PFSK-1 (cell line): ENCODE measurements around the gene CHST3.

Experiments used
- FOXP2 ChIP-seq: optimal IDR thresholded peaks from 2 replicates; pipeline ENCODE3; 2011; ENCODE audit warnings: borderline replicate concordance, control low read depth, inconsistent platforms; ENCODE audit not compliant: insufficient read depth; ENCODE audit errors: extremely low read length, extremely low read depth
- POLR2AphosphoS5 ChIP-seq: IDR thresholded peaks from 2 replicates; pipeline ENCODE4 v1.6.1; 2012; ENCODE audit warnings: low read depth, mild to moderate bottlenecking, control low read depth, low read length, moderate library complexity
- REST ChIP-seq, 2 experiments: IDR thresholded peaks; 2 replicates each; pipeline versions ENCODE4 v1.6.1 to v1.8.0; 2011 to 2012; ENCODE audit warnings: low read depth in 2 of 2, low read length in 2 of 2, control low read depth in 1 of 2, inconsistent platforms in 1 of 2, mild to moderate bottlenecking in 1 of 2, moderate library complexity in 1 of 2; ENCODE audit not compliant: insufficient read depth in 1 of 2
- SIN3A ChIP-seq: IDR thresholded peaks from 2 replicates; pipeline ENCODE4 v1.6.1; 2012; ENCODE audit warnings: mild to moderate bottlenecking, low read length, moderate library complexity, borderline replicate concordance; ENCODE audit not compliant: insufficient read depth
- TAF1 ChIP-seq: IDR thresholded peaks from 2 replicates; pipeline ENCODE4 v1.6.1; 2012; ENCODE audit warnings: low read length, control low read depth, borderline replicate concordance; ENCODE audit not compliant: insufficient read depth

The CHST3 gene

GRCh38 chr10:71927776-71928592 lies 36.2 kb upstream of the CHST3 start:
- TF ChIP-seq REST (IDR thresholded peaks at IDR 0.05; ENCODE audit: insufficient read depth in 1 of 2, low read depth in 2 of 2, low read length in 2 of 2) = no peak
- no peak for TF ChIP-seq TAF1
- no peak for TF ChIP-seq FOXP2
- no peak for TF ChIP-seq POLR2AphosphoS5
- no peak for TF ChIP-seq SIN3A

DNA sequence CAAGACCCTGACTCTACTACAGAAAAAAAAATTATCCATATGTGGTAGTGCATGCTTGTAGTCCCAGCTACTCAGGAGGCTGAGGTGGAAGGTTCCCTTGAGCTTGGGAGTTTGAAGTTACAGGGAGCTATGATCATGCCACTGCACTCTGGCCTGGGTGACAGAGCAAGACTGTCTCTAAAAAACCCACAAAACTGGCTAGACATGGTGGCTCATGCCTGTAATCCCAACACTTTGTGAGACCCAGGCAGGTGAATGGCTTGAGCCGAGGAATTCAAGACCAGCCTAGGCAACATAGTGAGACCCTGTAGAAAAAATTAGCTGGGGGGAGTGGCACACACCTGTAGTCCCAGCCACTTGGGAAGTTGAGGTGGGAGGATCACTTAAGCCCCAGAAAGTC lies 32.9 kb upstream of the CHST3 start:
- TF ChIP-seq POLR2AphosphoS5 = no peak
- TF ChIP-seq TAF1 = no peak
- TF ChIP-seq SIN3A = no peak
- no peak for TF ChIP-seq FOXP2
- no peak for TF ChIP-seq REST (IDR thresholded peaks at IDR 0.05; ENCODE audit: insufficient read depth in 1 of 2, low read depth in 2 of 2, low read length in 2 of 2)

- TF ChIP-seq SIN3A (no peak), POLR2AphosphoS5 (no peak), FOXP2 (no peak), REST (IDR thresholded peaks at IDR 0.05; ENCODE audit: insufficient read depth in 1 of 2, low read depth in 2 of 2, low read length in 2 of 2) (no peak), TAF1 (no peak)
Measured at GRCh38 chr10:71933651-71934050, 30.5 kb upstream of the CHST3 start.

DNA sequence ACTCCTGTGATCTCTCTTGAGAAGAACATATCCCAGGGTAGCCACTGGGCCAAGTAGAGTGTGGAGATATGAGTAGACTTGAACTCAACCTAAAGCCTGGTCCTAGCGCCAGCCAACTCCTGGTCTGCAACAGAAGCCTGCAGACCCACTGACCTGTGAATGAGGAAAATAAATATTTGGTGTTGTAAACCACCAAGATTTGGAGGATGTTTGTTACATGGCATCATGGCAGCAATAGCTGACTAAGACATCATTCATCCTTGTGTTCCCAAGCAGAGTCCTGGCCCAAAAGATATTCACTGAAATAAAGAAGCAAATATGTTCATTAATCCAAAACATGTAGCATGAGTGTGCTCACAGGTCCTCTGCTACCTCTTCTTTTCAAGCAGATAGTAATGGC lies 26.0 kb upstream of the CHST3 start:
- no peak for TF ChIP-seq REST (IDR thresholded peaks at IDR 0.05; ENCODE audit: insufficient read depth in 1 of 2, low read depth in 2 of 2, low read length in 2 of 2)
- TF ChIP-seq SIN3A = no peak
- no peak for TF ChIP-seq FOXP2
- TF ChIP-seq TAF1 = no peak
- no peak for TF ChIP-seq POLR2AphosphoS5
